HG02852 (cell line): Measurements from ENCODE around the gene SLF2.

Source experiments
- ATAC-seq: cut with Tn5 transposase; IDR thresholded peaks from one replicate; pipeline ENCODE4 v1.9.1; 2021; ENCODE audit warnings: mild to moderate bottlenecking, moderate library complexity; ENCODE audit not compliant: unreplicated experiment

Gene SLF2

GRCh38 chr10:100912605-100913469, at the start of gene SLF2:
Gene SLF2, plus strand, starts transcription at chr10:100912963. Its CDS starts 148 bp downstream, at chr10:100913111.
- ATAC-seq = peak; percentile 95

GRCh38 chr10:100863433-100863832, 49.3 kb upstream of the SLF2 start:
- ATAC-seq = no peak

GRCh38 chr10:100864036-100864885, 48.5 kb upstream of the SLF2 start:
- ATAC-seq = no peak

- no peak for ATAC-seq
These were observed 47.8 kb upstream of the SLF2 start for GRCh38 chr10:100864978-100865377.

- no peak for ATAC-seq
These were observed 46.8 kb upstream of the SLF2 start for GRCh38 chr10:100866010-100866409.

- no peak for ATAC-seq
These were observed 46.1 kb upstream of the SLF2 start for GRCh38 chr10:100866575-100867098.

GRCh38 chr10:100867261-100867963, 45.4 kb upstream of the SLF2 start:
- ATAC-seq = no peak

GRCh38 chr10:100868382-100868781, 44.4 kb upstream of the SLF2 start:
- no peak for ATAC-seq

- no peak for ATAC-seq
These were observed 43.4 kb upstream of the SLF2 start for GRCh38 chr10:100869399-100869798.

GRCh38 chr10:100872034-100872791, 40.5 kb upstream of the SLF2 start:
- ATAC-seq = no peak

- ATAC-seq = no peak
These were observed 39.5 kb upstream of the SLF2 start for GRCh38 chr10:100873146-100873826.

GRCh38 chr10:100873827-100874326, 38.9 kb upstream of the SLF2 start:
- no peak for ATAC-seq

GRCh38 chr10:100874702-100875483, 37.9 kb upstream of the SLF2 start:
- ATAC-seq = no peak

GRCh38 chr10:100875484-100876166, 37.1 kb upstream of the SLF2 start:
- no peak for ATAC-seq

- ATAC-seq = no peak
These were observed 35.9 kb upstream of the SLF2 start for GRCh38 chr10:100876585-100877460.

GRCh38 chr10:100877461-100877850, 35.3 kb upstream of the SLF2 start:
- ATAC-seq = no peak

- no peak for ATAC-seq
These were observed 34.4 kb upstream of the SLF2 start for GRCh38 chr10:100878291-100878910.
